Panc1 (cell line): Measurements from ENCODE around the gene ECI2. TPM values are rescaled to one million over a fixed set of nuclear protein-coding genes. Genes with fewer than 3 reads are reported as not detected.

Experiments
- ATAC-seq: fragments of 200-7000 bp; cut with Tn5 transposase; 2 replicates; pipeline ENCODE4 v1.9.1; 2020; ENCODE audit warnings: mild to moderate bottlenecking, moderate library complexity
- BruUV-seq: library from RNA; stranded (reverse); fragments of 400-500 nt; replicated peaks from 2 replicates; lab custom pipeline; 2021; lab: Mats Ljungman, UMichigan
- CTCF ChIA-PET: fragments of 300-600 bp; sonication (Branson Sonifier 250); formaldehyde crosslinking; loops from one replicate; lab custom pipeline; 2022; ENCODE audit warnings: antibody characterized with exemption; lab: Charles Lee
- POLR2A ChIA-PET: fragments of 300-600 bp; sonication (Branson Sonifier 250); formaldehyde crosslinking; loops from one replicate; lab custom pipeline; 2022; ENCODE audit warnings: antibody characterized with exemption; lab: Charles Lee
- DNase-seq: peaks from one replicate; pipeline ENCODE4 v3.0.0-alpha.2; 2010; ENCODE audit warnings: low read depth, low spot score
- H3K27ac ChIP-seq: 2 replicates; pipeline ENCODE4 v1.5.1; 2011; ENCODE audit warnings: mild to moderate bottlenecking, low read length, inconsistent platforms
- H3K27me3 ChIP-seq: fragments of 200-500 bp; sonication (Bioruptor generic); 2 replicates; pipeline ENCODE4 v1.6.0; 2014; ENCODE audit warnings: low read length, inconsistent platforms; ENCODE audit not compliant: control insufficient read depth, insufficient read depth
- H3K36me3 ChIP-seq: fragments of 200-500 bp; sonication (Bioruptor generic); 2 replicates; pipeline ENCODE4 v1.5.1; 2014; ENCODE audit warnings: inconsistent platforms, mild to moderate bottlenecking, low read length, moderate library complexity; ENCODE audit not compliant: control insufficient read depth, insufficient read depth
- H3K4me1 ChIP-seq: 2 replicates; pipeline ENCODE4 v1.5.1; 2011; ENCODE audit warnings: inconsistent platforms, mild to moderate bottlenecking, low read length, moderate library complexity; ENCODE audit not compliant: control insufficient read depth, insufficient read depth
- H3K4me3 ChIP-seq, 2 experiments: 2 replicates each; pipeline ENCODE4 v1.5.1; 2011 to 2012; ENCODE audit warnings: low read depth in 2 of 2, low read length in 2 of 2, mild to moderate bottlenecking in 2 of 2, inconsistent platforms in 1 of 2, moderate library complexity in 1 of 2
- H3K9me3 ChIP-seq: fragments of 200-500 bp; sonication (Bioruptor generic); 2 replicates; pipeline ENCODE4 v1.5.1; 2014; ENCODE audit warnings: low read depth, mild to moderate bottlenecking, inconsistent platforms, low read length, moderate library complexity; ENCODE audit not compliant: control insufficient read depth, insufficient read depth
- CTCF ChIP-seq: fragments of 450-650 bp; IDR thresholded peaks from 2 replicates; pipeline ENCODE4 v1.5.1; 2017; ENCODE audit warnings: mild to moderate bottlenecking
- POLR2AphosphoS5 ChIP-seq: IDR thresholded peaks from 2 replicates; pipeline ENCODE4 v1.6.1; 2012; ENCODE audit warnings: mild to moderate bottlenecking, low read depth, low read length, moderate library complexity
- REST ChIP-seq, 2 experiments: IDR thresholded peaks; 2 replicates each; pipeline ENCODE4 v1.6.1; 2011 to 2012; ENCODE audit warnings: low read depth in 2 of 2, control low read depth in 1 of 2, low read length in 1 of 2, mild to moderate bottlenecking in 1 of 2, moderate library complexity in 1 of 2; ENCODE audit not compliant: insufficient read depth in 1 of 2
- SIN3A ChIP-seq: IDR thresholded peaks from 2 replicates; pipeline ENCODE4 v1.6.1; 2012; ENCODE audit warnings: low read depth, mild to moderate bottlenecking, low read length, moderate library complexity, borderline replicate concordance; ENCODE audit not compliant: insufficient read depth
- TCF7L2 ChIP-seq: IDR thresholded peaks from 2 replicates; pipeline ENCODE4 v1.6.1; 2011; ENCODE audit warnings: mild to moderate bottlenecking, low read depth, low read length, inconsistent platforms
- in situ Hi-C: cut with HindIII; loops from 2 replicates; pipeline ENCODE4 v1.10.0; 2016; ENCODE audit warnings: low sequenced_read_pairs, low pct_unique_long_range_greater_than_20kb
- intact Hi-C: fragments of 100-400 bp; cut with micrococcal nuclease; formaldehyde crosslinking; loops from one replicate; pipeline ENCODE4 v1.10.0; 2022; ENCODE audit not compliant: unreplicated experiment
- total RNA-seq: library from RNA; stranded (reverse); gene quantifications from one replicate; pipeline ENCODE4 v1.2.1, GENCODE V29; 2021; ENCODE audit not compliant: unreplicated experiment

ECI2 gene
- total RNA-seq, 1 experiment from 2014 or later = 34.5 TPM

- Histone ChIP-seq H3K9me3 (no peaks in the 10 kb centered on the region), H3K27ac (peak overlapping the region; percentile 88), H3K4me3 (peak overlapping the region; percentile 74 to 76), H3K4me1 (peaks cover 6% of the 10 kb centered on the region; the same call in 1 of the 2 replicates), H3K36me3 (no peaks in the 10 kb centered on the region), H3K27me3 (no peaks in the 10 kb centered on the region)
- intact Hi-C loops (no loop called here), in situ Hi-C loops (no loop called here)
- no peak for DNase-seq
- ChIA-PET CTCF (interaction anchor here (0.6 kb wide), 1 partner anchor 127 kb away, joined by 3 read pairs; no protein-coding TSS in a partner anchor), POLR2A (interaction anchor here (0.8 kb wide), 1 partner anchor 115 kb away, joined by 3 read pairs; no protein-coding TSS in a partner anchor)
- no peak for TF ChIP-seq POLR2AphosphoS5
- no peak for TF ChIP-seq CTCF
- no peak for TF ChIP-seq REST (IDR thresholded peaks at IDR 0.05; ENCODE audit: insufficient read depth in 1 of 2, low read depth in 2 of 2, low read length in 1 of 2)
- TF ChIP-seq TCF7L2 = no peak
- no peak for TF ChIP-seq SIN3A
- TSS peak; percentile 92 for BruUV-seq
- ATAC-seq = no peak
These were observed 1.0 kb upstream of the ECI2 start for GRCh38 chr6:4136354-4136831.

DNA sequence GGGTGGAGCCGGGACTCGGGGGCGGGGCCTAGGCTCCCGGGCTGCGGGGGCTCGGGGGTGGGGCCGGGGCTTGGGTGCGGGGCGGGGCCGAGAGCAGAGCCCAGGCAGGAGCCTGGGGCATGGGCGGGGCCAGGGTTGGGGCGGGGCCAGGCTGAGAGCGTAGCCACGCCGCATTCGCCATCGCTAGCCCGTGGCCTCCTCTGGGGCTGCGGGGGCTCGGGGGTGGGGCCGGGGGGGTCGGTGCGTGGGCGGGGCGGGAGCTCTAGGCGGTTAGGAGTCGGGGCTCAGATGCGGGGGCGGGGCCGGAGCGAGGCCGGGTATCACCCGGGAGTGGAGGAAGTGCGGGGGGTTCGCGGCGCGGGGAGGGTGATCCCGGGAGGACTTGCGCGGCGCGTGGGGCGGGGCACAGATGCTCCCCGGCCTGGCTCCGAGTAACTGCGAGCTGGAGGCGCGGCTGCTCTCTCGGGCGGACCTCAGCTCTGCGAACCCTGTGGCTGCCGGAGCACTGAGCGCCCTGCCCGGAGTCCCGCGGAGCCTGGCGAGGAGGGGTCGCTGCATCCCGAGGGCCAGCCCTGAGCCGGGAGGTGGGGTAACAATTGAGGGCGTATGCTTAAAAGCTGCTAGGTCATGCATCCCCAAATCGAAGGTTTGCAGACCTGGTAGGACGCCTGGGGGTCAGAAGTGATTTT, 434 bp upstream of the ECI2 start:
- ATAC-seq (peak; percentile 92), DNase-seq (no peak)
- intact Hi-C loops (no loop called here), in situ Hi-C loops (no loop called here)
- Histone ChIP-seq H3K4me3 (peak overlapping the region; percentile 74 to 76), H3K36me3 (no peaks in the 10 kb centered on the region), H3K4me1 (peaks cover 6% of the 10 kb centered on the region; the same call in 1 of the 2 replicates), H3K27ac (peak overlapping the region; percentile 88), H3K27me3 (no peaks in the 10 kb centered on the region), H3K9me3 (no peaks in the 10 kb centered on the region)
- ChIA-PET CTCF (interaction anchor here (0.6 to 0.9 kb wide), 3 partner anchors 16 to 127 kb away, joined by 3 to 10 read pairs (median 3); no protein-coding TSS in a partner anchor), POLR2A (interaction anchor here (0.6 to 0.8 kb wide), 4 partner anchors 13 to 926 kb away, joined by 3 to 5 read pairs (median 4); no protein-coding TSS in a partner anchor)
- TF ChIP-seq SIN3A = peak; percentile 76; the same call in 1 of the 2 replicates
- TF ChIP-seq POLR2AphosphoS5 = peak; percentile 50; the same call in 1 of the 2 replicates
- TF ChIP-seq CTCF = no peak
- no peak for TF ChIP-seq TCF7L2
- no TSS peak for BruUV-seq
